Measurements from ENCODE around the gene GET4. TPM values are rescaled to one million over a fixed set of nuclear protein-coding genes. Genes with fewer than 3 reads are reported as not detected.
A peak's percentile ranks its signal among the peaks of the same experiment; 100 is the strongest.

GET4 gene
- total and polyA plus RNA-seq, 2 of the 13 experiments (the other 11 are each of a cell fraction or from before 2014, with no cell fraction given): 28.2 to 35.2 TPM

GRCh38 chr7:873367-874002 is 2.9 kb upstream of the GET4 start (continued):
- TF ChIP-seq ZNF782 (CRISPR knock-in tag; IDR thresholded peaks at IDR 0.05; ENCODE audit: borderline replicate concordance): 0 out of 2 replicates have a peak, but pooled peaks have one; percentile 27
- TF ChIP-seq PPARG (CRISPR knock-in tag; conservative IDR thresholded peaks at IDR 0.05): peak; percentile 75
- TF ChIP-seq NCOA1 (CRISPR knock-in tag; IDR thresholded peaks at IDR 0.05): no peak
- TF ChIP-seq ZNF260 (CRISPR knock-in tag; IDR thresholded peaks at IDR 0.05; ENCODE audit: borderline replicate concordance, low read depth): no peak
- TF ChIP-seq NKX3-1 (CRISPR knock-in tag; IDR thresholded peaks at IDR 0.05): peak; percentile 95; the same call in 1 of the 2 replicates
- peak; percentile 67; the same call in 1 of the 2 replicates for TF ChIP-seq PHF20 (CRISPR knock-in tag; IDR thresholded peaks at IDR 0.05)
- no peak for TF ChIP-seq ZMYM2 (CRISPR knock-in tag; IDR thresholded peaks at IDR 0.05)
- TF ChIP-seq MEF2D (CRISPR knock-in tag; IDR thresholded peaks at IDR 0.05): peak; percentile 78; the same call in 1 of the 2 replicates
- TF ChIP-seq ZBTB46 (CRISPR knock-in tag; IDR thresholded peaks at IDR 0.05; ENCODE audit: borderline replicate concordance): no peak
- TF ChIP-seq HNRNPH1 (optimal IDR thresholded peaks at IDR 0.05; ENCODE audit: low read depth, low read length): no peak
- peak; percentile 95 for TF ChIP-seq CREB3 (CRISPR knock-in tag; IDR thresholded peaks at IDR 0.05)
- TF ChIP-seq KMT2B (CRISPR knock-in tag; IDR thresholded peaks at IDR 0.05): peak; percentile 67
- TF ChIP-seq ZBTB43 (CRISPR knock-in tag; conservative IDR thresholded peaks at IDR 0.05): peak; percentile 96
- peak; percentile 90 for TF ChIP-seq KDM2A (CRISPR knock-in tag; IDR thresholded peaks at IDR 0.05; ENCODE audit: borderline replicate concordance, low read depth)
- TF ChIP-seq ZNF780A (CRISPR knock-in tag; IDR thresholded peaks at IDR 0.05): 0 out of 2 replicates have a peak, but pooled peaks have one; percentile 42
- TF ChIP-seq ATAD3A (CRISPR knock-in tag; IDR thresholded peaks at IDR 0.05): no peak
- TF ChIP-seq NR1H2 (CRISPR knock-in tag; IDR thresholded peaks at IDR 0.05; ENCODE audit: borderline replicate concordance, low read depth): no peak; the same call in 1 of the 2 replicates
- no peak for TF ChIP-seq PCBP1 (IDR thresholded peaks at IDR 0.05; ENCODE audit: borderline replicate concordance, low read depth, low read length)
- no peak for TF ChIP-seq SP5 (CRISPR knock-in tag; IDR thresholded peaks at IDR 0.05; ENCODE audit: borderline replicate concordance, low read depth)
- TF ChIP-seq ZNF589 (CRISPR knock-in tag; conservative IDR thresholded peaks at IDR 0.05): peak; percentile 66; the same call in 1 of the 2 replicates
- no peak for TF ChIP-seq MBD4 (IDR thresholded peaks at IDR 0.05; ENCODE audit: borderline replicate concordance, low read length)
- peak; percentile 57; the same call in 1 of the 2 replicates for TF ChIP-seq ZNF572 (CRISPR knock-in tag; IDR thresholded peaks at IDR 0.05)
- TF ChIP-seq ZNF225 (CRISPR knock-in tag; IDR thresholded peaks at IDR 0.05): peak; percentile 68; the same call in 1 of the 2 replicates
- peak; percentile 82; the same call in 1 of the 2 replicates for TF ChIP-seq ZNF772 (CRISPR knock-in tag; IDR thresholded peaks at IDR 0.05)
- no peak for TF ChIP-seq MED13 (CRISPR knock-in tag; IDR thresholded peaks at IDR 0.05)
- TF ChIP-seq ZNF263 (CRISPR knock-in tag; IDR thresholded peaks at IDR 0.05): peak; percentile 79

Measured in HepG2 (cell line).